ENCODE measurements around the gene IL36B. TPM values are rescaled to one million over a fixed set of nuclear protein-coding genes. Genes with fewer than 3 reads are reported as not detected.
A peak's percentile ranks its signal among the peaks of the same experiment; 100 is the strongest.
"Not testable (repeated sequence)": the region's sequence is repeated elsewhere in the genome, so short reads cannot be mapped to it uniquely, and the experiment has no call there.

IL36B gene
- total RNA-seq = 1 to 10 TPM in 1 of 8 experiments, under 1 TPM in 2, not detected in 5; 0.21 to 4.9 (median 0.81) TPM

DNA sequence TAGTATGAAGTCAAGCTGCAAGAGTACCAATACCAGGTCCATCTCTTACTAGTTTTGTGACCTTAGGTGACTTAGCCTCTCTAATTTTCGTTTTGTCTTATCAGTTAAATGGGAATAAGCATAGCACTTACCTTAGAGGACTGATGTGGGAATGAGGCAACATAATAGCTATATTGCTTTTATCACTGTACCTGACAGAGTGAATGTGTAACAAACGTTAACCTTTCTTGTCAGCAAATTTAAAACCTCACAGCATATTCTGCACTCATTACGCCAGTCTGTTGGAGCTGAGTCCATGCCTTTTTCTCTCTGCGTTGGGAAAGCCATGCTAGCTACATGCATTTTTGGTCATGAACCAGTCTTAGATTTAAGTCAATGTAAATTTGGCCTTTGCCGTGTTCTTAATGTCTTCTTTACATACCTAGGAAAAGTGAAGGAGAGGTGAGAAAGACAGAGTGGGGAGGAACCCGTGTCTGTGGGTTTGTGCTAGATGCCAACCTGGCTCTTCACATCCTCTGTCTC is at the start of gene IL36B:
TSS of gene IL36B (minus strand) at position 472 of the 522 bp plus-strand sequence.
- in situ Hi-C loops (cut with MboI; ENCODE audit: low pct_unique_long_range_greater_than_20kb in 2 of 9, low sequenced_read_pairs in 9 of 9, unreplicated experiment in 9 of 9) = no loop called here
- no peak for ATAC-seq (replicated peaks in 6 of 8)
- Histone ChIP-seq H3K27ac (no peak within 1 kb of the TSS), H3K4me3 (no peak within 1 kb of the TSS), H3K4me1 (replicated peaks in 1 of 2) (no peaks in the 10 kb centered on the region)
- 34 to 88% (median 67%) methylated on average over 2 to 6 of the region's 6 CpGs; no CpG with 5 or more reads in 3 of the 10 experiments for WGBS, 10 experiments

DNA sequence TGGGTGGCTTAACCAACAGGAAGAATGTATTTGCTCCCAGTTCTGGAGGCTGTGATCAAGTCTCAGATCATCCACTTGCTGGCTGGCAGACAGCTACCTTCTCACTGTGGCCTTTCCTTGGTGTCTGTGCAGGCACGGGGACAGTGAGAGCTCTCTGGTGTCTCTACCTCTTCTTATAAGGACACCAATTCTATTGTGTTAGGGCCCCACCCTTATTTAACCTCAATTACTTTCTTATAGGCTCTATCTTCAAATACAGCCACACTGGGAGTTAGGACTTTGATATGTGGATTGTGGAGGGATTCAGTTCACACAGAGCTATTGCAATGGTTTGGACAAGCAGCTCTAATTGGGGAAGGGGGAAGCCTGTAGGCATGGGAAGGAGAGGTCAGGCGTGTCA is 49.5 kb upstream of the IL36B start:
- in situ Hi-C loops (cut with MboI; ENCODE audit: low pct_unique_long_range_greater_than_20kb in 2 of 9, low sequenced_read_pairs in 9 of 9, unreplicated experiment in 9 of 9) = no loop called here
- Histone ChIP-seq H3K4me1 (replicated peaks in 1 of 2) (no peaks in the 10 kb centered on the region), H3K4me3 (no peak overlapping the region), H3K27ac (no peak overlapping the region)
- 60 to 90% (median 79%) methylated on average over 1 to 2 of the region's 2 CpGs; no CpG with 5 or more reads in 7 of the 10 experiments for WGBS, 10 experiments
- no peak for ATAC-seq (replicated peaks in 6 of 8)

DNA sequence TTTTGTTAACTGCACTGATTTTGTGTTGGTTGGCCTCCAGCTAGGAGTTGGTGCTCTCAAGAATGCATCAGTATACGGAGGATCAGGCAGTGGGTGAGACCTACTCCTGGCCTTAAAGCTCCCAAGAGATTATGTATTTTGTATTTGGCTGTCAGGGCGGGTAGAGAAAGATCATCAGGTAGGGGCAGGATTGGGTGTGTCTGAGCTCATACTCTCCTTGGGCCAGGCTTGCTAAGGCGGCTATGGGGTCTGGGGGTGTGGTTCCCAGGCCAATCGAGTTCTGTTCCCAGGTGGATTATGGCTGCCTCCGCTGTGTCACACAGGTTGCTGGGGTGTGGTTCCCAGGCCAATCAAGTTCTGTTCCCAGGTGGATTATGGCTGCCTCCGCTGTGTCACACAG is 45.9 kb upstream of the IL36B start:
- in situ Hi-C loops (cut with MboI; ENCODE audit: low pct_unique_long_range_greater_than_20kb in 2 of 9, low sequenced_read_pairs in 9 of 9, unreplicated experiment in 9 of 9) = no loop called here
- WGBS, 10 experiments = 40 to 80% (median 66%) methylated on average over 1 to 4 of the region's 6 CpGs; no CpG with 5 or more reads in 5 of the 10 experiments
- Histone ChIP-seq H3K4me1 (replicated peaks in 1 of 2) (no peaks in the 10 kb centered on the region), H3K27ac (no peak overlapping the region), H3K4me3 (no peak overlapping the region)
- no peak for ATAC-seq (replicated peaks in 6 of 8)

DNA sequence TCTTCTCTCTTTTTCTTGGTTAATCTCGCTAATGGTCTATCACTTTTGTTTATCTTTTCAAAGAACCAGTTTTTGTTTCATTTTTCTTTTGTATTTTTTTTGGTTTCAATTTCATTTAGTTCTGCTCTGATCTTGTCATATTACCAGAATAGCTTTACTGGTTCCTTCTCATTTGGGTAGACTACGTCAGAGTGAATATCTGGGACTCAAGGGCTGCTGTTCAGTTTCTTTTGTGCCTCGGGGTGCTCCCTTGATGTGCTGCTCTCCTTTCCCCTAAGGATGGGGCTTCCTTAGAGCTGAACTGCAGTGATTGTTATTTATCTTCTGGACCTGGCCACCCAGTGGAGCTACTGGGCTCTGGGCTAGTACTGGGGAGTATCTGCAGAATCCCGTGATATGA is 45.4 kb upstream of the IL36B start:
- H3K4me3 ChIP-seq = no peak overlapping the region
- no peak overlapping the region for H3K27ac ChIP-seq
- ATAC-seq (replicated peaks in 6 of 8) = no peak
- in situ Hi-C loops (cut with MboI; ENCODE audit: low pct_unique_long_range_greater_than_20kb in 2 of 9, low sequenced_read_pairs in 9 of 9, unreplicated experiment in 9 of 9) = no loop called here
- no peaks in the 10 kb centered on the region for H3K4me1 ChIP-seq (replicated peaks in 1 of 2)
- 77 to 91% (median 83%) methylated on average over 1 to 4 of the region's 4 CpGs for WGBS, 10 experiments

DNA sequence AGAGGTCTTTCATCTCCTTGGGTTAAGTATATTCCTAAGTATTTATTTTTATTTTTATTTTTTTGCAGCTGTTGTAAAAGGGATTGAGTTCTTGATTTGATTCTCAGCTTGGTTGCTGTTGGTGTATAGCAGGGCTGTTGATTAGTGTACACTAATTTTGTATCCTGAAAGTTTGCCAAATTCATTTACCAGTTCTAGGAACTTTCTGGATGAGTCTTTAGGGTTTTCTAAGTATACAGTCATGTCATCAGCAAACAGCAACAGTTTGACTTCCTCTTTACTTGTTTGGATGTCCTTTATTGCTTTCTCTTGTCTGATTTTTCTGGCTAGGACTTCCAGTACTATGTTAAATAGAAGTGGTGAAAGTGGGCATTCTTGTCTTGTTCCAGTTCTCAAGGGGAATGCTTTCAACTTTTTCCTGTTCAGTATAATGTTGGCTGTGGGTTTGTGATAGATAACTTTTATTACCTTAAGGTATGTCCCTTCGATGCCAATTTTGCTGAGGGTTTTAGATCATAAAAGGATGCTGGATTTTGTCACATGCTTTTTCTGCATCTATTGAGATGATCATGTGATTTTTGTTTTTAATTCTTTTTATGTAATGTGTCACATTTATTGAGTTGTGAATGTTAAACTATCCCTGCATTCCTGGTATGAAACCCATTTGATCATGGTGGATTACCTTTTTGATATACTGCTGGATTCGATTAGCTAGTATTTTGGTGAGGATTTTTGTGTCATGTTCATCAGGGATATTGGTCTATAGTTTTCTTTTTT is 44.4 kb upstream of the IL36B start:
- in situ Hi-C loops (cut with MboI; ENCODE audit: low pct_unique_long_range_greater_than_20kb in 2 of 9, low sequenced_read_pairs in 9 of 9, unreplicated experiment in 9 of 9); H3K4me3 ChIP-seq: not testable (repeated sequence)
- 6 to 100% (median 80%) methylated on average over 1 to 2 of the region's 2 CpGs; no CpG with 5 or more reads in 1 of the 10 experiments for WGBS, 10 experiments

DNA sequence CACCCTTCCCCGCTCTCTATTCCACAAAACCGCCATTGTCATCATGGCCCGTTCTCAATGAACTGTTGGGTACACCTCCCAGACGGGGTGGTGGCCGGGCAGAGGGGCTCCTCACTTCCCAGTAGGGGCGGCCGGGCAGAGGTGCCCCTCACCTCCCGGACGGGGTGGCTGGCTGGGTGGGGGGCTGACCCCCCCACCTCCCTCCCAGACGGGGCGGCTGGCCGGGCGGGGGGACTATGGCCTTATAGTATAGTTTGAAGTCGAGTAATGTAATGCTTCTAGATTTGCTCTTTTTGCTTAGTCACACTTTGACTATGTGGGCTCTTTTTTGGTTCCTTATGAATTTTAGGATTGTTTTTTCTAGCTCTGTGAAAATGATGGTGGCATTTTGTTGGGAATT is 43.6 kb upstream of the IL36B start:
- WGBS, 10 experiments = 80 to 88% methylated on average over 1 to 3 of the region's 14 CpGs; no CpG with 5 or more reads in 8 of the 10 experiments
- in situ Hi-C loops (cut with MboI; ENCODE audit: low pct_unique_long_range_greater_than_20kb in 2 of 9, low sequenced_read_pairs in 9 of 9, unreplicated experiment in 9 of 9); H3K4me3 ChIP-seq; H3K4me1 ChIP-seq (replicated peaks in 1 of 2); H3K27ac ChIP-seq; ATAC-seq (replicated peaks in 6 of 8): not testable (repeated sequence)

More for the DNA sequence above, 44.4 kb upstream of the IL36B start:
- H3K27ac ChIP-seq; ATAC-seq (replicated peaks in 6 of 8); H3K4me1 ChIP-seq (replicated peaks in 1 of 2): not testable (repeated sequence)

DNA sequence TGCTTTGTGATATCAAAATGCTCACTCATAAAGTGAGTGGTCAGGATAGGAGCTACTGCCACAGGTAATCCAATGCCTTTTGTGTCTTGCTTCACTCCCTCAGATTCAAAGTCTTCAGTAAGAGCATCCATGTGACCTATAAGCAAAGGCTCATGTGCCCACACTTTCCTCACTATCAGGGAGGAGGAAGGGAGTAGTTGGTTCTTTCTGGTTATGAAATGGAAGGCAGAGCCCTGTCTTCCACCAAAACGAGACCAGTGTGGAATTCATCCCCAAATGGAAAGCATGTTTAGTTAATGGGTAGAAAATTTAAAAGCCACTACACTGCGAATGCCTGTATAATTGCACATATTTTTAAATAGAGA is 40.9 kb upstream of the IL36B start:
- in situ Hi-C loops (cut with MboI; ENCODE audit: low pct_unique_long_range_greater_than_20kb in 2 of 9, low sequenced_read_pairs in 9 of 9, unreplicated experiment in 9 of 9) = no loop called here
- ATAC-seq (replicated peaks in 6 of 8) = peak in 2 of 8 experiments; percentile 22 to 45

DNA sequence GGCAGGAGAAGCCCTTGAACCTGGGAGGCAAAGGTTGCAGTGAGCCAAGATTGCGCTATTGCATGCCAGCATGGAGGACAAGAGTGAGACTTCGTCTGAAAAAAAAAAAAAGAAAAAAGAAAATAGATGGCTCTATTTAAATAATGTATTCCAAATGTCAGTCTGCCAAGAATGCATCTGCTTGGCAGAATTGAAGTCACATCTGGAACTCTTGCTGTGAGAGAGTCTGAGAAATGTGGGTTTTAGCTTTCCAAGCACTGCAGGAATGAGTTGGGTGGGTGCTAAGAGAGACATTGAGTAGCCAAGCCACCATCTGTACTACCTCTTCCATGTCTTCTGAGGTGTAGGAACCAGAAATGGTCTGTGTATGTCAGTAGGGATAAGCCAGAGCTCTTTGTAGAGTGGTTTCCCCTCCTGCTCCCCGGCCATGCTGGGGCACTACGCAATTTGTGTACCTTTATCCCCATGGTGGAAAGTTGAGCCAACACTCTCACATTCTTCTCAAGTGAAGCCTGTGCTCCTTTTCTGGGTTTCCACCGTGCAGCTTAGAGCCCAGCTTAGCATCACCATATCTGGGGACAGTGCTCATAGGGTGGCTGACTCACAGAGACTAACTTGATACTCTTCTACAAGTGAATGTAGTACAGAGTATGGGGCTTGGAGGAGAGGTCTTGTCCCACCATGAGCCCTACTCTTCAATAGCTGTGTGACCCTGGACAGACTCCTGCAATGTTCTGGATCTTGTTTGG is 40.4 kb upstream of the IL36B start:
- Histone ChIP-seq H3K4me3 (no peak overlapping the region), H3K4me1 (replicated peaks in 1 of 2) (peaks cover 0 to 3% of the 10 kb centered on the region in 2 donors), H3K27ac (no peak overlapping the region)
- in situ Hi-C loops (cut with MboI; ENCODE audit: low pct_unique_long_range_greater_than_20kb in 2 of 9, low sequenced_read_pairs in 9 of 9, unreplicated experiment in 9 of 9) = no loop called here
- 0 to 80% (median 60%) methylated on average over 1 to 4 of the region's 5 CpGs for WGBS, 10 experiments
- ATAC-seq (replicated peaks in 6 of 8) = peak in 3 of 8 experiments; percentile 13 to 76 (median 76)

More for the DNA sequence above, 40.9 kb upstream of the IL36B start:
- Histone ChIP-seq H3K27ac (no peak overlapping the region), H3K4me1 (replicated peaks in 1 of 2) (peaks cover 0 to 3% of the 10 kb centered on the region in 2 donors), H3K4me3 (no peak overlapping the region)
- WGBS, 10 experiments = 0 to 60% (median 9%) methylated on average over 1 to 2 of the region's 2 CpGs; no CpG with 5 or more reads in 2 of the 10 experiments

DNA sequence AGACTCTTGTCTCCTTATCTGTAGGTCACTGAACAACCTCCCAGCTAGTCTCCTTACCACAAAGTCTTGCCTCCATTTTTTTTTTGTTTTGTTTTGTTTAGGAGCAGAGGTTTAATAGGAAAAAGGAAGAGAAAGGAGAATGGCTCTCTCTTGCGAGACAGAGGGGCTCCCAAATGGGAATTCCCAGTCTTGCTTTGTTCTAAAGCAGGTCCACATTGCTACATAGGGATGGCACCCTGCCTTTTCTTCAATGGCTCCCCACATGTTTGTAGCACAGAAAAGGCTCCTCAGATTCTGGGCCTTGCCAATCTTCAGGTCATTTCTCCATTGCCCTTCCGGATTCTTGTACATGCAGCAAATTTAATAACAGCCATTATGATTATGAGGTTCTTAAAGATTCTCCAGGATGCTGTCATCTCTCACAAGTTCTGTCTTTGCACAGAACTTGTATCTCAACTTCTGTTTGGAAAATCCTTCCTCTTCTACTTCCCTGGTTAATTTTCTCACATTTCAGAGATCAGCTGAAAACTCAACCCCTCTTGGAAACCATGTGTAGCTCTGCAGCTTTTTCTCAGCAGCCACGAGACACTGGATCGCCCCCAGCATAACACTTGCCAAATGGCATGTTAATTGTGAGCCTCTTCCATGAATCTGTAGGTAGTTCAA is 38.7 kb upstream of the IL36B start:
- Histone ChIP-seq H3K4me3 (no peak overlapping the region), H3K27ac (no peak overlapping the region), H3K4me1 (replicated peaks in 1 of 2) (peaks cover 0 to 3% of the 10 kb centered on the region in 2 donors)
- no peak for ATAC-seq (replicated peaks in 6 of 8)
- 5 to 87% (median 53%) methylated on average over 2 to 4 of the region's 4 CpGs for WGBS, 10 experiments
- in situ Hi-C loops (cut with MboI; ENCODE audit: low pct_unique_long_range_greater_than_20kb in 2 of 9, low sequenced_read_pairs in 9 of 9, unreplicated experiment in 9 of 9) = no loop called here

DNA sequence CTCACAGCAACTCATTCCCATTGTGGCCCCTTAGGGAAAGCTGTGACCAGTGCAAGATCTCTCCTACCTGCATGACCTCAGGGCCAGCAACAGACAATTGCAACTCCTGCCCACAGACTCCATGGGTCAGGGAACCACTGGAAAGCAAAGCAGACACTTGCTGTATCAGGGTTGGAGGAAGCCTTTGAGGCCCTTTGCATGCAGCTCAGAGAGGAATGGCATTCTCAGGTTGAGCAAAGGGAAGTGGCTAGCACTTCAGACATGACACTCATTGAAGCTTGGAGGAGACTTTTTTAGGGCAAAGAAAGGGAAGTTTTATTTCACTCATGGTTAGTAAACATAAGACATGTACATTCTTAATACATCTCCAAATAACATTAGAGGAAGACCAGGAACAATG is 37.2 kb upstream of the IL36B start:
- Histone ChIP-seq H3K4me3 (no peak overlapping the region), H3K27ac (no peak overlapping the region), H3K4me1 (replicated peaks in 1 of 2) (peaks cover 0 to 3% of the 10 kb centered on the region in 2 donors)
- no peak for ATAC-seq (replicated peaks in 6 of 8)
- in situ Hi-C loops (cut with MboI; ENCODE audit: low pct_unique_long_range_greater_than_20kb in 2 of 9, low sequenced_read_pairs in 9 of 9, unreplicated experiment in 9 of 9) = no loop called here

DNA sequence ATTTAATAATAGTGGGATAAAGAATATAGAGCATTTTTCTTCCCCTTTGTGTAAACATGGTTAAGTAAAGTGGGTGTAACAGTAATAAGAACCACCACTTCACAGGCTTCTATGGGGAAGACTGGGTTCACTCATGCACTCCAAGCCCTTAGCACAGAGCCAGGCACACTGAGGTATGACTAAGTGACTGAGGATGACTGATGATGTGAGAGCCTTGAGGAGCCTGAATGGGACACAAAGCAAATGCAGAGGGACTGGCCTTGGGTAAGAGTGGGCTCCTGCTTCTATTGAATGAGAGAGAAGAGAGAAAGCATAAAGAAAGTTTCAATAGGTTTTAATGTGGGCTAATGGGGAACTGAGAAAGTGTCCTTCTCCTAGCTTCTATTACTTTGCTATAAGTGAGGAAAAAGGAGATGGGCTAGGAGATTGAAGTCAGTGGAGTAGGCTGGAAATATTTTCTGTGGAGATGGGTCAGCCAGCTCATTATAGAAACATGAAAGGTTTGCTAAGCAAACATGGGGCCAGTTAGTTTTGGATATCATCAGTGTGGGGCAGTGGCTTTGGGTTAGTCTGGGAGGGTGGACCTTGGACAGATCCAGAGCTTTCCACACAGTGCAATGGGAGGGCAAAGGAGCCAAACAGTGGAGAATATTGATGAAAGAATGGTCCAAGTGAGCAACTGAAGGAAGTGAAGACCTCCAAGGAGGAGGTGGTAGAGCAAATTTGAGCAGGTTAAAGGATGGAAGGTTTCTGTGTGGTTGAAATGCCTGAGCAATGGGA is 35.7 kb upstream of the IL36B start:
- Histone ChIP-seq H3K4me1 (replicated peaks in 1 of 2) (peaks cover 0 to 3% of the 10 kb centered on the region in 2 donors), H3K27ac (no peak overlapping the region), H3K4me3 (no peak overlapping the region)
- in situ Hi-C loops (cut with MboI; ENCODE audit: low pct_unique_long_range_greater_than_20kb in 2 of 9, low sequenced_read_pairs in 9 of 9, unreplicated experiment in 9 of 9) = no loop called here
- no peak for ATAC-seq (replicated peaks in 6 of 8)

DNA sequence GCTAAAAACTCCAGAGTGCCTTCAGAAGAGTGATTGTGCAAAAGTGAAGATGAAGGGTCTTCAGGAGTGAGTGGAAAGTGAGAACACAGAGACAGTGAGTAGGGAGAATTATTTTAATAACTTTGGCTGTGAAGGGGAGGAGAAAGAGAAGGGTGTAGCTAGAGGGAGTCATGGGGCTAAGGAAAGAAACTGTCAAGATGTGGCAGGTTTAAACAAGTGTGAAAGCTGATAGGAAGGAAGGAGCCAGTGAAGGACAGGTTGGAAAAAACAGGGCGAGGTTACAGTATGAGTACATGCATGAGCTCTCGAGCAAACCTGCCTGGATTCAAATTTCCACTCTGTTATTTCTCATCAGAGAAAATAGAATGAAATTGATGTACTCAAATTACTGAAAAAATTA is 32.9 kb upstream of the IL36B start:
- H3K27ac ChIP-seq = no peak overlapping the region
- in situ Hi-C loops (cut with MboI; ENCODE audit: low pct_unique_long_range_greater_than_20kb in 2 of 9, low sequenced_read_pairs in 9 of 9, unreplicated experiment in 9 of 9) = no loop called here
- peak in 2 of 8 experiments; percentile 58 to 66 for ATAC-seq (replicated peaks in 6 of 8)
- peaks cover 0 to 3% of the 10 kb centered on the region in 2 donors for H3K4me1 ChIP-seq (replicated peaks in 1 of 2)
- H3K4me3 ChIP-seq = no peak overlapping the region
- 28 to 88% (median 77%) methylated on average over 1 to 2 of the region's 2 CpGs; no CpG with 5 or more reads in 1 of the 10 experiments for WGBS, 10 experiments

Data from motor neuron (in vitro differentiated cells).